ENCODE results near the gene NTRK2.

GRCh38 chr9:84831377-84831776 lies 161.8 kb downstream of the NTRK2 start:
- TF ChIP-seq, protein P1, sequence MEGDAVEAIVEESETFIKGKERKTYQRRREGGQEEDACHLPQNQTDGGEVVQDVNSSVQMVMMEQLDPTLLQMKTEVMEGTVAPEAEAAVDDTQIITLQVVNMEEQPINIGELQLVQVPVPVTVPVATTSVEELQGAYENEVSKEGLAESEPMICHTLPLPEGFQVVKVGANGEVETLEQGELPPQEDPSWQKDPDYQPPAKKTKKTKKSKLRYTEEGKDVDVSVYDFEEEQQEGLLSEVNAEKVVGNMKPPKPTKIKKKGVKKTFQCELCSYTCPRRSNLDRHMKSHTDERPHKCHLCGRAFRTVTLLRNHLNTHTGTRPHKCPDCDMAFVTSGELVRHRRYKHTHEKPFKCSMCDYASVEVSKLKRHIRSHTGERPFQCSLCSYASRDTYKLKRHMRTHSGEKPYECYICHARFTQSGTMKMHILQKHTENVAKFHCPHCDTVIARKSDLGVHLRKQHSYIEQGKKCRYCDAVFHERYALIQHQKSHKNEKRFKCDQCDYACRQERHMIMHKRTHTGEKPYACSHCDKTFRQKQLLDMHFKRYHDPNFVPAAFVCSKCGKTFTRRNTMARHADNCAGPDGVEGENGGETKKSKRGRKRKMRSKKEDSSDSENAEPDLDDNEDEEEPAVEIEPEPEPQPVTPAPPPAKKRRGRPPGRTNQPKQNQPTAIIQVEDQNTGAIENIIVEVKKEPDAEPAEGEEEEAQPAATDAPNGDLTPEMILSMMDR (IDR thresholded peaks at IDR 0.05): no peak
- TF ChIP-seq ZFX (IDR thresholded peaks at IDR 0.05; ENCODE audit: borderline replicate concordance): no peak

All from 22Rv1 (cell line).